ENCODE data around the gene NXPH4. TPM values are rescaled to one million over a fixed set of nuclear protein-coding genes. Genes with fewer than 3 reads are reported as not detected.

NXPH4 gene
- total RNA-seq, 2 donors from 2014 or later = 0.73 TPM; not detected in 1

DNA sequence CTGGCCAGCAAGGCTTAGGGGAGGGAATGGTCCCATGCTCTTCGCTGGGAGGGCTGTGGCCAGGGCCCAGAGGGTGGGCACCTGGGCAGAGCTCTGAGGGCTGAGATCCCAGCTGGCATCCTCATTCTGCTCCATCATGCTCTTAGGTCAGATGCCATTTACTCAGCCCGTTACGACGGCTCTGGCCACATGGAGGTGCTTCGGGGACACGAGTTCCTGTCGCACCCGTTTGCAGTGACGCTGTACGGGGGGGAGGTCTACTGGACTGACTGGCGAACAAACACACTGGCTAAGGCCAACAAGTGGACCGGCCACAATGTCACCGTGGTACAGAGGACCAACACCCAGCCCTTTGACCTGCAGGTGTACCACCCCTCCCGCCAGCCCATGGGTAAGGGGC is 38.4 kb upstream of the NXPH4 start:
- DNase-seq (ENCODE audit: low spot score) (no peak), ATAC-seq (no peak)
- Mint-ChIP-seq H3K27ac (no peak overlapping the region), H3K4me1 (ENCODE audit: low read depth in 2 of 2) (peaks cover 4% of the 10 kb centered on the region in 2 donors), H3K4me3 (no peak overlapping the region), H3K9me3 (no peaks in the 10 kb centered on the region), H3K36me3 (no peaks in the 10 kb centered on the region), H3K27me3 (peaks cover 0 to 2% of the 10 kb centered on the region in 2 donors)

DNA sequence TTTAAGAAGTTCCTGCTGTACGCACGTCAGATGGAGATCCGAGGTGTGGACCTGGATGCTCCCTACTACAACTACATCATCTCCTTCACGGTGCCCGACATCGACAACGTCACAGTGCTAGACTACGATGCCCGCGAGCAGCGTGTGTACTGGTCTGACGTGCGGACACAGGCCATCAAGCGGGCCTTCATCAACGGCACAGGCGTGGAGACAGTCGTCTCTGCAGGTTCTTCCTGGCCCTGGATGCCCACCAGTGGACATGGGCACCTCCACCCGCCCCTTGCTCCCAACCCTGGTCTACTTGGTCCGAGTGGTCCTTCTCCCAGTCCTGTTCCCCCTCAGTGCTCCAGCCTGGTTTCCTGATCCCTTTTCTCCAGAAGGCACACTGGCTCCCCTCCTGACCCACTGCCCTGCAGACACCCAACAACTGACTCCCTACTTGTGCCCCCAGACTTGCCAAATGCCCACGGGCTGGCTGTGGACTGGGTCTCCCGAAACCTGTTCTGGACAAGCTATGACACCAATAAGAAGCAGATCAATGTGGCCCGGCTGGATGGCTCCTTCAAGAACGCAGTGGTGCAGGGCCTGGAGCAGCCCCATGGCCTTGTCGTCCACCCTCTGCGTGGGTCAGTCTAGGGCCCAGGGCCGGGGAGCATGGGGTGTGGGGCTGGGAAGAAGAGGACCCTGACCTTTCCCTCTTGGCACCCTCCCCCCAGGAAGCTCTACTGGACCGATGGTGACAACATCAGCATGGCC is 37.1 kb upstream of the NXPH4 start:
- Mint-ChIP-seq H3K4me1 (ENCODE audit: low read depth in 2 of 2) (peaks cover 4% of the 10 kb centered on the region in 2 donors), H3K36me3 (no peaks in the 10 kb centered on the region), H3K27ac (no peak overlapping the region), H3K27me3 (peaks cover 0 to 2% of the 10 kb centered on the region in 2 donors), H3K9me3 (no peaks in the 10 kb centered on the region), H3K4me3 (no peak overlapping the region)
- DNase-seq (ENCODE audit: low spot score) (no peak), ATAC-seq (no peak)

DNA sequence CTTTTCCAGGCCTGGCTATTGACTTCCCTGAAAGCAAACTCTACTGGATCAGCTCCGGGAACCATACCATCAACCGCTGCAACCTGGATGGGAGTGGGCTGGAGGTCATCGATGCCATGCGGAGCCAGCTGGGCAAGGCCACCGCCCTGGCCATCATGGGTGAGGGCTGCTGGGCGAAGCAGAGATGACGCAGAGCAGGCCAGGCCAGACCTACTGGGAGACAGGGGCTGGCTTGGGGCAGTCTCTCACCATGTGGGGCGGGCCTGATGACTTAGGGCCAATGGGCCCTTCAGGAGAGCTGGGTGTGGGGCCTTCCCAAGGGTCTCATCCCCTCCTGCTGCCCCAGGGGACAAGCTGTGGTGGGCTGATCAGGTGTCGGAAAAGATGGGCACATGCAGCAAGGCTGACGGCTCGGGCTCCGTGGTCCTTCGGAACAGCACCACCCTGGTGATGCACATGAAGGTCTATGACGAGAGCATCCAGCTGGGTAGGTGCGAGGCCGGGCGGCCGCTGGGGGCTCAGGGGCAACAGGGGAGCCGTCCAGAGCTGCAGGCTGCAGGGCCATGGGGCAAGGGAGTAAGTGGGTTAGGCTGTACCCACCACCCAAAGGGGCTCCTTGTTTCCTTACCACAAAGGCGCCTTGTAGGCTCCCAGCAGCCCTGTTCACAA is 36.1 kb upstream of the NXPH4 start:
- no peaks in the 10 kb centered on the region for H3K36me3 Mint-ChIP-seq
- H3K27ac Mint-ChIP-seq = no peak overlapping the region
- no peak overlapping the region for H3K4me3 Mint-ChIP-seq
- no peaks in the 10 kb centered on the region for H3K9me3 Mint-ChIP-seq
- H3K27me3 Mint-ChIP-seq = peaks cover 0 to 2% of the 10 kb centered on the region in 2 donors
- DNase-seq (ENCODE audit: low spot score) = no peak
- H3K4me1 Mint-ChIP-seq (ENCODE audit: low read depth in 2 of 2) = peaks cover 4% of the 10 kb centered on the region in 2 donors
- no peak for ATAC-seq

DNA sequence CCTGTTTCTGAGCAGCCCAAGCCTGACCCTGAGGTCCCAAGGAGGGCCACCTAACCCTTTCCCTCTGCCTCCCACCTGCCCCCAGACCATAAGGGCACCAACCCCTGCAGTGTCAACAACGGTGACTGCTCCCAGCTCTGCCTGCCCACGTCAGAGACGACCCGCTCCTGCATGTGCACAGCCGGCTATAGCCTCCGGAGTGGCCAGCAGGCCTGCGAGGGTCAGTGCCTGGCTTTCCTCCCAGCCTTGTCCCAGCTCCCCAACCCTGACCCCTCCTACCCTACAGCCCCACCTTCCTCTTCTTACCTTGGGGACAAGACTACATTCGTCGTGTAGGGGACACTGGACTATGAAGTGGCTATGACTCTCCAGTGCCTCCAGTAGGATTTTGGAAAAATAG is 35.5 kb upstream of the NXPH4 start:
- Mint-ChIP-seq H3K27me3 (peaks cover 0 to 2% of the 10 kb centered on the region in 2 donors), H3K4me1 (ENCODE audit: low read depth in 2 of 2) (peaks cover 4% of the 10 kb centered on the region in 2 donors)
- DNase-seq (ENCODE audit: low spot score) = no peak

DNA sequence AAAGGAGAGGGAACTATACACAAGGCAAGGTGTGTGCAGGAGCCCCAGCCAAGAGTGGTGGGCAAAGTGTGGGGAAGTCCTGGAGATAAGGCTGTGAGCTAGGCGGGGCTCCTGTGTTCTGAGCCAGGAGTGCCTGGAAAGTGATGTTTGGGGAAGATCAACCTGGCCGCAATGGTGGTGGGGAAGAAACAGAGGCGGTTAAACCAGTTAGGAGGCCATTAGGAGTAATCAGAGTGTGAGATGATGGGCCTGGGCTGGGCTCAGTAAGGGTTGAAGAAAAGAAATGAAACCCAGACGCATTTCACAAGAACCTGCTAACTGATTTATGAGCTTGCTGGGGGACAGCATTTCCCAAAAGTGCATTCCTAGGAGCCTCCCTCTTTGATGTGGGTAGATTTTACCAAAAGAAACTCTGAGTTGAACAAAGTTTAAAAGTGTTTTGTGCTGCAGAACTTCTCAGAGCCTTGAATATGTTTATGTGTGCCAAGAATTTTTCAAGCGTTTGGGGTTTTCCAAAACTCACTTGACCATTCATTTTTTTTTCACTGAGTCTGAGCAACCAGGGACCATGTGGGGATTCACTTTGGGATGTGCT is 34.9 kb upstream of the NXPH4 start:
- H3K27ac Mint-ChIP-seq = no peak overlapping the region
- H3K27me3 Mint-ChIP-seq = peaks cover 0 to 2% of the 10 kb centered on the region in 2 donors
- no peaks in the 10 kb centered on the region for H3K36me3 Mint-ChIP-seq
- no peak overlapping the region for H3K4me3 Mint-ChIP-seq
- H3K4me1 Mint-ChIP-seq (ENCODE audit: low read depth in 2 of 2) = peaks cover 4% of the 10 kb centered on the region in 2 donors
- no peaks in the 10 kb centered on the region for H3K9me3 Mint-ChIP-seq
- DNase-seq (ENCODE audit: low spot score) (no peak), ATAC-seq (no peak)

More for the DNA sequence above, 35.5 kb upstream of the NXPH4 start:
- Mint-ChIP-seq H3K9me3 (no peaks in the 10 kb centered on the region), H3K4me3 (no peak overlapping the region), H3K36me3 (no peaks in the 10 kb centered on the region), H3K27ac (no peak overlapping the region)
- ATAC-seq = no peak

DNA sequence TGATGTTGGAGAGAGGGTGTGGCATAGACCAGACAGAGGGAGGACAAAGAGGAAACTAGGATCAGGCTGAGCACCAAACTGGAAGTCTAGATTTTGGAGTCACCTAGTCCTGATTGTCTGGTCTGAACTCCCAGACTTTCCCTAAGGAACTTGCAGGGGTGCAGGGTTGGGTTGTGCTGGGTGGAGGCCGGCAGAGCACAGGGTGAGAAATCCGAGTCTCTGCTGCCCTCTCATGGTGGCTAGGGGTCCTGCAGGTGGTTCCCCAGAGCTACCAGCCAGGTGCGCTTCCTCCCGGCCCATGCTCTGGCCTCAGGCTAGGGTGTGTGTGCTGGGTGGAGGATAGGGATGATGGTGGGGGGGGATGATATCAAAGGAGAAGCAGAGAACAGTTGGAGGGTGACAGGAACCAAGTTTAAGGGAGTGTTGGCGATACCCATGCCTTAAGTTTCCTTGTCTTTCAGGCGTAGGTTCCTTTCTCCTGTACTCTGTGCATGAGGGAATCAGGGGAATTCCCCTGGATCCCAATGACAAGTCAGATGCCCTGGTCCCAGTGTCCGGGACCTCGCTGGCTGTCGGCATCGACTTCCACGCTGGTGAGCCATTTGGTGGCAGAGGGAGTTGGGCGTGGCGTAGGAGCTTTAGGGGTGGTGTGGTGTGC is 33.5 kb upstream of the NXPH4 start:
- DNase-seq (ENCODE audit: low spot score) (no peak), ATAC-seq (peak; percentile 78 to 84)
- peaks cover 0 to 2% of the 10 kb centered on the region in 2 donors for H3K27me3 Mint-ChIP-seq
- peaks cover 4% of the 10 kb centered on the region in 2 donors for H3K4me1 Mint-ChIP-seq (ENCODE audit: low read depth in 2 of 2)
- no peak overlapping the region for H3K27ac Mint-ChIP-seq
- no peak overlapping the region for H3K4me3 Mint-ChIP-seq
- no peaks in the 10 kb centered on the region for H3K36me3 Mint-ChIP-seq
- no peaks in the 10 kb centered on the region for H3K9me3 Mint-ChIP-seq

DNA sequence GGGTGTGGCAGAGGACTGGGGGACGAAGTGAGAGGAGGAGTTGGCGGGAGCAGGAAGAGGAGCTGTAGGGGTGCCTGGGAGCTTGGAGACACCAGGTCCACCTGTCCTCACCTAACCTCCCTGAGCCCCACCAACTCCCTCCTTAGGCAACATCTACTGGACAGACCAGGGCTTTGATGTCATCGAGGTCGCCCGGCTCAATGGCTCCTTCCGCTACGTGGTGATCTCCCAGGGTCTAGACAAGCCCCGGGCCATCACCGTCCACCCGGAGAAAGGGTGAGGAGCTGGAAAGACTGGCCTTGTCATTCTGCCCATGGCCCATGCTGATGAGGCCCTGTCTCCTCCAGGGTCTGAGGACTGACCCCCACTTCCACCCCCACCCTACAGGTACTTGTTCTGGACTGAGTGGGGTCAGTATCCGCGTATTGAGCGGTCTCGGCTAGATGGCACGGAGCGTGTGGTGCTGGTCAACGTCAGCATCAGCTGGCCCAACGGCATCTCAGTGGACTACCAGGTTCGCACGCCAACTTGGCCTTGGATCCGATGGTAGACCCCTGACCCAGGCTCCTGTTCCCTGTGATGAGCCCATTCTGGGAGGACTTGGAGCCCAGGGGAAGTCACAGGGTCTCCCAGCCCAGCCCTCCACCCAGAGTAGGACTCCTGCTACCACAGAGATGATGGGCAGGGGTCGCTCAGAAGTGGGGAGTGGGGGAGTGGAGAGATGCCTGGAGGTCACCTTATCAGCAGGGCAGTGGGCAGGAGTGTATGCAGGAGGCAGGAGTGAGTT is 32.5 kb upstream of the NXPH4 start:
- Mint-ChIP-seq H3K27me3 (no peaks in the 10 kb centered on the region), H3K4me1 (ENCODE audit: low read depth in 2 of 2) (peaks cover 4% of the 10 kb centered on the region in 2 donors), H3K9me3 (no peaks in the 10 kb centered on the region), H3K36me3 (no peaks in the 10 kb centered on the region), H3K4me3 (no peak overlapping the region), H3K27ac (no peak overlapping the region)
- no peak for DNase-seq (ENCODE audit: low spot score)
- no peak for ATAC-seq

DNA sequence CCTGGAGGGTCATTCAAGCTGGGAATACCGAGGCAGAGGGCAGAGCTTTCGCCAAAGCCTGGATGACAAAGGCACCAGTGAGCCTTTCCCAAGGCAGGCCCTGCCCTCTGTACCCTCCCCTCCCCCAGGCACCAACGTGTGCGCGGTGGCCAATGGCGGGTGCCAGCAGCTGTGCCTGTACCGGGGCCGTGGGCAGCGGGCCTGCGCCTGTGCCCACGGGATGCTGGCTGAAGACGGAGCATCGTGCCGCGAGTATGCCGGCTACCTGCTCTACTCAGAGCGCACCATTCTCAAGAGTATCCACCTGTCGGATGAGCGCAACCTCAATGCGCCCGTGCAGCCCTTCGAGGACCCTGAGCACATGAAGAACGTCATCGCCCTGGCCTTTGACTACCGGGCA is 31.2 kb upstream of the NXPH4 start:
- Mint-ChIP-seq H3K4me3 (no peak overlapping the region), H3K9me3 (no peaks in the 10 kb centered on the region), H3K36me3 (no peaks in the 10 kb centered on the region), H3K4me1 (ENCODE audit: low read depth in 2 of 2) (peaks cover 4% of the 10 kb centered on the region in 2 donors), H3K27ac (no peak overlapping the region), H3K27me3 (no peaks in the 10 kb centered on the region)
- DNase-seq (ENCODE audit: low spot score) (no peak), ATAC-seq (no peak)

DNA sequence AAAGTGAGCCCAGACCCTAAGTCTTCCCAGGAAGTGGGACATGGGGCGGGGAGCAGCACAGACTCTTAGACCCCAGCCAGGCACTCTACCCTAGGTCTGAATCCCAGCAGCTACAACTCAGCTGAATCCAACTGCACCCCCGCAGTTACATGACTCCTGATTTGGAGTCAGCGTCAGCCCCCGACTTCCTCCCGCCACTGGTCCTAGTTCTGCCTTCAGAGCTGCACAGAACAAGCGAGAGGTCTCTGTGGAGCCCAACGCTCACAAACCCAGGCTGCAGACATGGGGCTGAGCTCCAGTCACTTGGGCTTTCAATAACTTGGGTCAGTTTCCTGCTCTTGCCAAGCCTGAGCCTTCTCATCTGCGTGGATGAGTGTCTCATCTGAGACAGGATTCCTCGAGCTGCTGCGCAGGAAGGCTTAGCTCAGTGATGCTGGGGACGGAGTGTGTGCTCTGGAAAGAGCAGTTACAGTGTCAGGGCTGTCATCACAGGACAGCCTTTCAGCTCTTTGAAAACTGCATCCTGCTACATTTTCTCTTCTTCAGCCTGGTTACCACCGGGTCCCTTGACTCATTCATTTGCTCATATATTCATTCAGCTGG is 30.6 kb upstream of the NXPH4 start:
- DNase-seq (ENCODE audit: low spot score) (no peak), ATAC-seq (no peak)
- Mint-ChIP-seq H3K4me3 (no peak overlapping the region), H3K27ac (no peak overlapping the region), H3K9me3 (no peaks in the 10 kb centered on the region), H3K27me3 (no peaks in the 10 kb centered on the region), H3K4me1 (ENCODE audit: low read depth in 2 of 2) (peaks cover 4% of the 10 kb centered on the region in 2 donors), H3K36me3 (no peaks in the 10 kb centered on the region)

DNA sequence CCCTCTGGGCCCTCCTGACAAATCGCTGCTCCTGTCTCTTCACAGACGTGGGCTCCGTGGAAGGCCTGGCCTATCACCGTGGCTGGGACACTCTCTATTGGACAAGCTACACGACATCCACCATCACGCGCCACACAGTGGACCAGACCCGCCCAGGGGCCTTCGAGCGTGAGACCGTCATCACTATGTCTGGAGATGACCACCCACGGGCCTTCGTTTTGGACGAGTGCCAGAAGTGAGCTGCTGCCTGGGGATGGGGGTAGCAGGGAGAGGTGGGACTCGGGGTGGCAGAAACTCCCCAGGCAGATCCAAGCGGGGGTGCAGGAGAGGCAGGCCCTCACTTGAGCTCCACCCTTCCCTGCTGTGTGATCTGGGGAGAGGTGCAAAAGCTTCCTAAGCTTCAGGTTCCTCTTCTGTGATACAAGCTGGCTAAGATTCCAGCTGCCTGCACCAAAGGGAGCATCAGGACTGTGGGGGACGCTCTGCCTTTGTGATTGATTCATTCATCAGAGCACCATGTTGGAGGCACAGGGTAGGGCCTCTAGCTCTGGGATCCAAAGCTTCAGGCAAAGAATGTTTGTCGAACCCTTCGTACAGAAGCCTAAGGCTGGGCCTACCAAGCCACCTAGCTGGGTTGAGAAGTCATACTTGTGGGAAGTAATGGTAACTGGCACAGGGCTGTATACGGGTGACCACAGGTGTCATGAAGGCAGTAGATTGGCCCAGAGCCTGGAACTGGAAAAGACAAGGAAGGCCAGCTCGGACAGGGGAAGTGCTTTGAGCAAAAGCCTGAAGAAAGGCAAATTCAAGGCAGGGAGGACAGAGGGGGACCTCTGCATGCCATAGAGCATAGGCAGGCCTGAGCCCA is 29.1 kb upstream of the NXPH4 start:
- no peak overlapping the region for H3K4me3 Mint-ChIP-seq
- H3K27ac Mint-ChIP-seq = no peak overlapping the region
- H3K9me3 Mint-ChIP-seq = no peaks in the 10 kb centered on the region
- no peak for ATAC-seq
- H3K36me3 Mint-ChIP-seq = no peaks in the 10 kb centered on the region
- peaks cover 4% of the 10 kb centered on the region in 2 donors for H3K4me1 Mint-ChIP-seq (ENCODE audit: low read depth in 2 of 2)
- no peak for DNase-seq (ENCODE audit: low spot score)
- no peaks in the 10 kb centered on the region for H3K27me3 Mint-ChIP-seq

DNA sequence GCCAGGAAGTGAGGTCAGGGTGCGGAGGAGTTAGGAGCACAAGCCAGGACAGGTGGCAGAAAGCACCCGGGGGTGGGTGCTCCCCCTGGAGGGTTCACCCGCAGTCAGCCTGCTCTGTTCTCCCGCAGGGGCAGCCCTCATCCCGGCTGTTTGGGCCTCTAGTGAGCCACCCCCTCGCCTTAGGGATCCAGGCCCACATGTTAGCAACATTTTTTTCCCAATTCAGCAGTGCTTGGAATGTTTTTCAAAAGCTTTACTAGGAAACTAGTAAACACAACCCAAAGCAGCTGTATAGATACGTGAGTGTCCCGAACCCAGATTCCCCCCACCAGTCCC is 28.5 kb upstream of the NXPH4 start:
- Mint-ChIP-seq H3K4me1 (ENCODE audit: low read depth in 2 of 2) (peaks cover 0 to 1% of the 10 kb centered on the region in 2 donors), H3K9me3 (no peaks in the 10 kb centered on the region), H3K27ac (no peak overlapping the region), H3K36me3 (no peaks in the 10 kb centered on the region), H3K4me3 (no peak overlapping the region), H3K27me3 (no peaks in the 10 kb centered on the region)
- ATAC-seq (no peak), DNase-seq (ENCODE audit: low spot score) (no peak)

DNA sequence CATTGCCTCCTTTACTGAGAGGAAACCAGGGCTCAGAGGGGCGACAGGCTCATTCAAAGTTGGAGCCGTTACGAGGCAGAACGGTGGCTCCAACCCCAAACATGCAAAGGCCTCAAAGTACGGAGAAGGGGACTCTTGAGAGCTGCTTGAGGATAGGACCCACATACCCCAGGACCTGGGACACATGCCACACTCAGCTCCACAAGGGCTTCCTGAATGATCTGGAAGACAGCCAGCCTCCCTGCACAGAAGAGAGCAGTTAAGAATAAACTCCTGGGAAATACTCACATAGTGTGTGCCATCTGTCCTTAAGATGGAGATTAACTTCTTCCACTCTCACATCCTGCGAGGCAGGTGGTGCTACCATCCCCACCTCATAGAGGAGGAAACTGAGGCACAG is 26.6 kb upstream of the NXPH4 start:
- DNase-seq (ENCODE audit: low spot score) = no peak
- ATAC-seq = no peak
- peaks cover 0 to under 1% of the 10 kb centered on the region in 2 donors for H3K27me3 Mint-ChIP-seq
- no peak overlapping the region for H3K27ac Mint-ChIP-seq
- no peaks in the 10 kb centered on the region for H3K9me3 Mint-ChIP-seq
- no peaks in the 10 kb centered on the region for H3K36me3 Mint-ChIP-seq
- no peaks in the 10 kb centered on the region for H3K4me1 Mint-ChIP-seq (ENCODE audit: low read depth in 2 of 2)
- no peak overlapping the region for H3K4me3 Mint-ChIP-seq

Measured in natural killer cell treated with Interleukin-12 subunit alpha and Interleukin-12 subunit beta and Interleukin-15 and Interleukin-18, amount 100 ng/mL, for 72 hours (primary cell).